NCI-H146 (cell line): ENCODE measurements around the gene EXT2.

Source experiments
- DNase-seq: peaks from one replicate; lab custom pipeline; 2025; lab: John Stamatoyannopoulos, UW

EXT2 gene

DNA sequence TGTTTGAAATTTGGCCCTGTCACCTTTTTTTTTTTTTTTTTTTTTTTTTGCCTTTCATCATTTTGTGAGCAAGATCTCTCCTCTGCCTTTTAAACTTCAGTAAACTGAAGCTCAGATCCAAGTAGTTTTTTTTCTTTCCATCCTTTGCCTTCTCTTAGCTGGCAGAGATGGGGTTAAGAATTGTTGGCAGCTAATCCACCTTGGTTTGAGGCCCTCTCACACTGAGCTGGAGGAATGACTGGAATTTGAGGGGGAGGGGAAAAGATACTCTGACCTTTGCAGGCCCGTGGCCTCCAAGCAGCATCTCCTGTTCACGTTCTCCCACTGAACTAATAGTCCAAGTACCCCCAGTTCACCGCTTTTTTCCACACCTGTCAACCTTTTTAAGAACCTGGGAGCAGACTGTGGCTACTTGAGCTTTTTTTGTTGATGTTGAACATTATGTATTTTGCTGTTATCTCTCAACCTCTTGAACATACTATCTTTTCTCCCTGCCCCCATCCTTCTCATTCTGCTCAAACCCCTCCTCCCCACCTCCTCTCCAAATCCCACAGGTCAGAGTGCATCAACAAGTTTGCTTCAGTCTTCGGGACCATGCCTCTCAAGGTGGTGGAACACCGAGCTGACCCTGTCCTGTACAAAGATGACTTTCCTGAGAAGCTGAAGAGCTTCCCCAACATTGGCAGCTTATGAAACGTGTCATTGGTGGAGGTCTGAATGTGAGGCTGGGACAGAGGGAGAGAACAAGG is 148.3 kb downstream of the EXT2 start:
- no peak for DNase-seq

GRCh38 chr11:44244639-44245310 is 149.3 kb downstream of the EXT2 start:
- no peak for DNase-seq

DNA sequence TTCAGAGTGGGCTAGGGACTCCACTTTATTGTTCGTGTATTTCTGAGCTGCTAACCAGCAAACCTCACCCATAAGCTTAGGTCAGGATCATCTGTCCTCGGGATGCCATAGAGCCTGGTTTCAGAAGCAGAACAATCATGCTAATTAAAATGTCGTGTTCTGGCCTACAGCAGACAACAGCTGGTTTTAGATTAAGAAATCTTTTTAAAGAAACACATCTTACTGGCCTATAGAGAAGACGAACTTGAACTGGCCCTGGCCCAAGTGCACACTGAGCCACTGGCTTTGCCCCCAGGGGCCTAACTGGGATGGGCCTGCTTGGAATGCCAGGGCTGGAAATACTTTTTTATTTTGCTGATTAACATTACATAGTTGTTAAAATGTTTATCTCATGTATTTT is 151.2 kb downstream of the EXT2 start:
- no peak for DNase-seq

GRCh38 chr11:44247508-44247907 is 152.0 kb downstream of the EXT2 start:
- no peak for DNase-seq

DNA sequence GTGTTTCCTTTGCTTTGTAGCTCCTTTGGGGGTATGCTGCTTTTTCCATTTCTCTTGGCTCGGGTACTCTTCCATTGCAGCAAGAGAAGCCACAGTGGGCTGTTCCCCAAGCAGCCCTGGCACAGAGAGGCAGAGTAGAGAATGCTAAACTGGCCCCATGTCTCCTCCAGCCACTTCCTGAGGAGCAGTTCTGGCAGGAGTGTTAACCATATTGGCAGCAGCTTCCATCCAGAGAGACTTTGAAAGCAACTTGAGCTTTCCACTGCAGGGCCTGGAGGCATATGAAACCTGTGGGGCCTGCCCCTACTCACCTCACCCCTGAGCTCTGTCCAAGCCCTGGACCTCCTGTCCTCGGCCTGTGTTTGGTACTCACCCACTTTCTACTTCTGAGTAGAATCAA is 152.6 kb downstream of the EXT2 start:
- no peak for DNase-seq

DNA sequence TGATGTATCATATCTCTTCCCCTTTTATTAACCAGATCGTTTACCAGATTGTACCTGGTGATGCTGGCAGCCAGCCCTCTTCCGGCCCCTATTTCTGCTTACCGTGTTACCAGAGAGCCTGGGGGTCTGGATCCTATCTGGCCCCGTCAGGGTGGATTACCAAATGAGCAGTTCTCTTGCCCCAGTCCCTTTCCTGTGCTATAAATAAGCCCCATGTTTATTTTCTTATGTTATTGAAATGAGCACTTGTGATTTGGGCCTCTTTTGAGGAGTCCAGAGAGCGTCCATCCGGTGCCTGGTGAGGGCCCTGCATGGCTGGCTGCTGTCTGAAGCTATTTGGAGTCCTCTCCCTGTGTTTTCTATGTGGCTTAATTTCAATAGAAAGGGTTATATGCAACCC is 154.9 kb downstream of the EXT2 start:
- DNase-seq: no peak

GRCh38 chr11:44252999-44253602 is 157.6 kb downstream of the EXT2 start:
- no peak for DNase-seq

GRCh38 chr11:44255406-44256071 is 160.1 kb downstream of the EXT2 start:
- DNase-seq: no peak

GRCh38 chr11:44256673-44257291 is 161.3 kb downstream of the EXT2 start:
- DNase-seq: no peak

- no peak for DNase-seq
Measured at GRCh38 chr11:44257338-44258189, 162.1 kb downstream of the EXT2 start.

- DNase-seq: no peak
Measured at GRCh38 chr11:44258190-44258489, 162.7 kb downstream of the EXT2 start.

DNA sequence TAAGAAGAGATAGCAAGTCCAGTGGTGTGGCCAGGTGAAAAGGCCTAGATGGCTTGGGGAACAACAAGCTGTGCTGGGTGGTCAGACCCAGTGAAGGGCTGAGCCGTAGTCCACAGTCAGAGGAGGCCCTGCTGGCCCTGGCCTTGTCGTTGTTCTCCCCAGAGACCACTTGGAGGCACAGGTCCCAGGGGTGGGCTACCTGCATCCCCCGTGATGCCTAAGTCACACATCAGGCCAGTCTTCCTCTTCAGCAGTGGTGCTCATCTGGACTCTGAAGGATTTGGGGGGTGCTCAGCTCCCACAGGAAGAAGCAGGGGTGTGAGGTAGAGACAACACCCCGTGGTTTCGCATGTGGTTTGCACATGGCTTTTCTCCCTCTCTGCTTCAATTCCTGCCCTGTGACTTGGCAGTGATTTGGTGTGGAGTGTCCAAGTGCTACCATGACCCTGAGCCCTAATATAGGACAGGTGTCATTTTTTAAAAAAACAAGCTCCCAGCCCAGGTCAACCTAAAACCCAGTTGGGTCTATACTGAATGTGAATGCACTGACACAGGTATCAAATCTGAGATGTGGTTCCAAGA is 163.5 kb downstream of the EXT2 start:
- DNase-seq: no peak

- no peak for DNase-seq
Measured at GRCh38 chr11:44260081-44260480, 164.6 kb downstream of the EXT2 start.

DNA sequence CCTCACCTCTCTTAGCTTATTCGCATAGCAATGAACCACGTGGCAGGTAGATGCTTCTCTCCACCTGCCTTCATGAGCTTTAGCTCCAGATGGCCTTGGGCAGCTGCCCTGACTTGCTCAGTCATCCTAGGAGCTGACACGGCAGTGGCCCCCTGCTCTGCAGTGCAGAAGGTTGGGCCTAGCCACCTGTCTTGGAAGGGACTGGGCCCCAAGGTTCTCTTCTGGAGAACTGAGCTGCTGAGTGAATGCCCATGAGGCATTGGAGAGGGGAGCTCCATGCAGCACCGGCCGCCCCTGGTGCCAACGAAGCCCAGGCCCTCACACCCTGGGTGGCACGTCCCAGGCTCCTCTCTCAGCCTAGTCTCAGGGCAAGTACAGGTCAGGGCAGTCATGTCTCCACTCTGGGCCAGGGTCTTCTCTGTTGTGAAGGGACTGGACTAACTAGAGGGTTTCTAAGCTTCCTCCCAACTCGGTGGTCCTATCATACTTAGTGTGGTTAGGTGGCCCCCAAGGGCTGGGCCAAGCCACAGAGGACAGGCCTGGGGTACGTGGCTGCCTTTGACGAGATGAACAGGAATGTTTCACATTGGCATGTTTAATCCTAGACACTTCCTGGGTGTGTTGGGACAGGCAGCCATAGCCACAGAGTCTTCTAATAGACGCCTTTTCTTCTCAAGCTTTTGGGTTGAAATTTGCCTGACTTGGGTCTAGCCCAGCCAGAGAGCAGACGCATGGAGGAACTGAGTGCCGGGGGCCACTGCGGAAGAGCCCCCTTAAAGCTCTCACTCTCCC is 166.5 kb downstream of the EXT2 start:
- DNase-seq: no peak

- no peak for DNase-seq
Measured at GRCh38 chr11:44263738-44264437, 168.4 kb downstream of the EXT2 start.

DNA sequence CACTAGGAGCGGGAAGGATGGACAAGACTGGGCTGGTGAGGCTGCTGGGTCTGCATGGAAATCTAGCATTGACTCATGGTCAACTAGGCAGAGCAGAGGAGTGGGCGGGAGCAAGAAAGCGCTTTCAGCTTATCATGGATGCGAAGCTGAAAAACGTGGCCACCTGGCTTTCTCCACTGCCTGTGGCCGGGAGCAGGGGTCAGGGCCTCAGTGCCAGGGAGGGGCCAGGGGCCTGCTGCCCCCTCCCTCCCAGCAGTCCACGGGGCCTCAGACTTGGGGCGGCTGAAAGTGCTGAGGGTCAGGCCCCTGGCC is 168.9 kb downstream of the EXT2 start:
- no peak for DNase-seq

DNA sequence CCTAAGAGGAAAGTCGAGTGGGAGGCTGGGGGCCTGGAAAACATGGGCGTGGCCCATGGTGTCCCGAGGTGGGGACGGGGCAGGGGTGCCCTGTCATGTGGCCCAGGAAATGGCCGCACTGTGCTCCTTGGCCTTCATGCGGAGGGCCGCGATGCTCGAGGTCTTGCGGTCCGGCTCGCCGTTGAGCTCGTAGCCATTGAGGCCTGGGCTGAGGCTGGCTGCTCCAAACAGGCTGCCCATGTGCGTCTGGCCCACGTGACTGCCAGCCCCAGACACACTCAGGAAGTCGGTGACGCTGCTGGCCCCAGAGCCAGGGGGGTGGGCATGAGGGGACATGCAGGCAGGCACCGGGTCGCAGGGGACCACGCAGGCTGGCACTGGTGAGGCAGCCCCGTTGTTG is 169.3 kb downstream of the EXT2 start:
- no peak for DNase-seq

GRCh38 chr11:44266056-44266780 is 170.7 kb downstream of the EXT2 start:
- no peak for DNase-seq

GRCh38 chr11:44267006-44267749 is 171.7 kb downstream of the EXT2 start:
- DNase-seq: no peak
